ENCODE measurements around the gene CHD5. TPM values are rescaled to one million over a fixed set of nuclear protein-coding genes. Genes with fewer than 3 reads are reported as not detected.

The CHD5 gene
- total RNA-seq, 2 donors from 2014 or later = 1.1 to 3.2 TPM

DNA sequence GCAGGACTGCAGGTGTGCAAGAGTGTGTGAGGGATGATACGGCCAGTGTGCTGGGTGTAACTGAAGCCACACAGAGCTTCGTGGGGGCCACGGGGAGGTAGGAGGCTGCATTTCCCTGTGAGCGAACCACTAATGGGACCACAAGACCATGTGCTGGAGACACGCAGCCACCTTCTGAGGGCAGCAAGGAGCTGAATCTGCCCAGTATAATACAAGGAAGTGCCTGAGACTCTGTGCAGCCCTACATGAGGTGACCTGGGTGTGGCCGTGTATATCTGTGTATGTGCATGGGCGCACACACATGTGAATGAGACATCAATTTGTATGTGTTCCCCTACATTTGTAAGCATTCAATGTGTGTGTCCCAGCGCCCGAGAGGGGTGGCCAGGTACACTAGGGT, 50.8 kb downstream of the CHD5 start:
- Histone ChIP-seq H3K27ac (no peak overlapping the region), H3K4me1 (ENCODE audit: control insufficient read depth in 1 of 2, low read depth in 2 of 2) (no peaks in the 10 kb centered on the region), H3K9me3 (no peaks in the 10 kb centered on the region), H3K27me3 (replicated peaks; ENCODE audit: insufficient read depth) (no peaks in the 10 kb centered on the region), H3K36me3 (no peaks in the 10 kb centered on the region), H3K4me3 (no peak overlapping the region)
- ATAC-seq (ENCODE audit: insufficient number of reproducible peaks, low FRiP score, low read depth) = no peak
- no peak for DNase-seq (ENCODE audit: low spot score)
- TF ChIP-seq, protein P1, sequence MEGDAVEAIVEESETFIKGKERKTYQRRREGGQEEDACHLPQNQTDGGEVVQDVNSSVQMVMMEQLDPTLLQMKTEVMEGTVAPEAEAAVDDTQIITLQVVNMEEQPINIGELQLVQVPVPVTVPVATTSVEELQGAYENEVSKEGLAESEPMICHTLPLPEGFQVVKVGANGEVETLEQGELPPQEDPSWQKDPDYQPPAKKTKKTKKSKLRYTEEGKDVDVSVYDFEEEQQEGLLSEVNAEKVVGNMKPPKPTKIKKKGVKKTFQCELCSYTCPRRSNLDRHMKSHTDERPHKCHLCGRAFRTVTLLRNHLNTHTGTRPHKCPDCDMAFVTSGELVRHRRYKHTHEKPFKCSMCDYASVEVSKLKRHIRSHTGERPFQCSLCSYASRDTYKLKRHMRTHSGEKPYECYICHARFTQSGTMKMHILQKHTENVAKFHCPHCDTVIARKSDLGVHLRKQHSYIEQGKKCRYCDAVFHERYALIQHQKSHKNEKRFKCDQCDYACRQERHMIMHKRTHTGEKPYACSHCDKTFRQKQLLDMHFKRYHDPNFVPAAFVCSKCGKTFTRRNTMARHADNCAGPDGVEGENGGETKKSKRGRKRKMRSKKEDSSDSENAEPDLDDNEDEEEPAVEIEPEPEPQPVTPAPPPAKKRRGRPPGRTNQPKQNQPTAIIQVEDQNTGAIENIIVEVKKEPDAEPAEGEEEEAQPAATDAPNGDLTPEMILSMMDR (IDR thresholded peaks at IDR 0.05) = no peak

DNA sequence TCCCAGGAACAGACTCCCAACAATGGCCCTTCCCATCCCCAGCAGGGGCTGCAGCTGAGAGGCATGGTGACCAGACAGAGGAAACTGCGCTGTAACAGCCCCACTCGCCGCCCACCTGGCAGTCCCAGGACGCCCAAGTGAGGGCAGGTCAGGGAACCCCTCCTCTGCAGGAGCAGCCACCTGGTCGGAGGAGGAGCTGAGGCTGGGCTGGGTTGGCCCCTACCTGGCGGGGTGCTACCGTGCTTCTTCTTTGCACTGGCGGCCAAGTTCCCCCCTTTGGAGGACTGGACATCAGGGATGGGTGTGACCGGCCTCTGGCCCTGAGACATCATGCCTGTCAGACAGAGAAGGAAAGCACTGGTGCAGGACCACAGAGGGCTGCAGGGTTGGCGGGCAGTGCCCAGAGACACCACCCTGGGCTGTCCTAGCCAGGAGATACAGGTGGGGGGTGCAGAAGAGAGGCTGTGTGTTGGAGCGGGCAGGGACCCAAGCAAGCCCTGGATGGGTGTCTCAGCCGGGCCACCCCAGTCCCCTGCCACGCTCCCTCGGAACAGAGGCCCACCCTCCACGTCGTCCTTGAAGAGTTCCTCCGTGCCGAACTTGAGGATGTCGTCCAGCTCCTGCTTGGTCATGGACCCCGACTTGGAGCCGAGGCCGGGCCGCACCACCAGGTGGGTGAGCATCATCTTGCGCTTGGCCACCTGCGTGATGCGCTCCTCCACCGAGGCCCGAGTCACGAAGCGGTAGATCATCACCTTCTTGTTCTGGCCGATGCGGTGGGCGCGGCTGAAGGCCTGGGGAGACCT, 51.6 kb downstream of the CHD5 start:
- DNase-seq (ENCODE audit: low spot score) = no peak
- no peaks in the 10 kb centered on the region for H3K27me3 ChIP-seq (replicated peaks; ENCODE audit: insufficient read depth)
- H3K9me3 ChIP-seq = no peaks in the 10 kb centered on the region
- TF ChIP-seq, protein P1 (IDR thresholded peaks at IDR 0.05) = no peak
- no peaks in the 10 kb centered on the region for H3K4me1 ChIP-seq (ENCODE audit: control insufficient read depth in 1 of 2, low read depth in 2 of 2)
- ATAC-seq (ENCODE audit: insufficient number of reproducible peaks, low FRiP score, low read depth) = no peak
- no peak overlapping the region for H3K4me3 ChIP-seq
- H3K36me3 ChIP-seq = no peaks in the 10 kb centered on the region
- H3K27ac ChIP-seq = no peak overlapping the region

DNA sequence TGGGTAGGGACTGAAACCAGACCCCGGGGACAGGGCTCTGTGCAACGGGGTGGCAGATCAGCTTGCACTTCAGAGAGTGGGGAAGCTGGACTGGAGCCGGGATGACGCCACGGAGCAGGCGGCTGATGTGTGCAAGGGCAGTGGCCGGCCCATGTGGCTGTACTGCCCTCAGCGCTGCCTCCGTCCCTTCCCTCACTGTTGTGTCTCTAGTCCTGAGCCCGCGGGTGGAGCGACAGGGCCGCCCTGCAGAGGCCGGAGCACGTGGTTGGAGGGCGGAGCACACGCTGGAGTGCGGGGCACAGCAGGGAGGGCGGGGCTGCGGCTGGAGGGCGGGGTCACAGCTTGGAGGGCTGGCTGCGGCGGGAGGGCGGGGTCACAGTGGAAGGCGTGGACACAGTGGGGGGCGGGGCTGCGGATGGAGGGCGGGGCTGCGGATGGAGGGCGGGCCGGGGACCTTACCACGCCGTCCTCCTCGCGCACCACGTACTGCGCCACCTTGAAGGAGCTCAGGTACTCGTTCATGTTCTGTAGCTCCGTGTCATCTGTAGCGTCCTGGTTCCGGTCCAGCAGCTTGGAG, 52.4 kb downstream of the CHD5 start:
- ATAC-seq (ENCODE audit: insufficient number of reproducible peaks, low FRiP score, low read depth) (no peak), DNase-seq (ENCODE audit: low spot score) (no peak)

DNA sequence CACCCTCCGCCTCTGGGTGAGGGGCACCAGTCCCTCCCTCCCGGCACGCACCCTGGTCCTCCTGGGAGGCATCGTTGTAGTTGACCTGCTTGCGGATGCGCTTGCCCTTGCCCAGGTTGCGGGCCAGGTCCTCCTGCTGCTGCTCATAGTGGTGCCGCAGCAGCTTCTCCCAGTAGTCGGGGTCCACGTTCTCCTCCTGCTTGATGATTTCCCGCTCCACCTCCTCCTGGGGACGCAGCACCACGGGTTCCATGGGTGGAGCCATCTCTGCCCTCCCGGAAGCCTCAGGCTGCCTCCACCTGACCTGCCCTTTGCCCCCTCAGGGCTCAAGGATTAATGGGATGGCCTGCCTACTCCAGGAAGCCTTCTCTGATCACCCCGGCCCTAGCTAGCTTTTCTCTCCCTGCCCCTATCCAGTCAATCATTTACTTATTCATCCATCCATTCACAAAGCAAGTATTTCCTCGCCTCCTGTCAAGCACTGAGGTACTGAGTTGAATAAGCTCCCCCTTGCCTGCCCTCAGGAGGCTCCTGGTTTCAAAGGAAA, 53.5 kb downstream of the CHD5 start:
- Histone ChIP-seq H3K4me1 (ENCODE audit: control insufficient read depth in 1 of 2, low read depth in 2 of 2) (no peaks in the 10 kb centered on the region), H3K9me3 (no peaks in the 10 kb centered on the region), H3K27me3 (replicated peaks; ENCODE audit: insufficient read depth) (no peaks in the 10 kb centered on the region), H3K4me3 (no peak overlapping the region), H3K36me3 (no peaks in the 10 kb centered on the region), H3K27ac (no peak overlapping the region)
- TF ChIP-seq, protein P1 (IDR thresholded peaks at IDR 0.05) = no peak
- DNase-seq (ENCODE audit: low spot score) = no peak
- no peak for ATAC-seq (ENCODE audit: insufficient number of reproducible peaks, low FRiP score, low read depth)

More for the DNA sequence above, 52.4 kb downstream of the CHD5 start:
- no peaks in the 10 kb centered on the region for H3K36me3 ChIP-seq
- H3K4me3 ChIP-seq = peak overlapping the region; percentile 5
- TF ChIP-seq, protein P1 (IDR thresholded peaks at IDR 0.05) = no peak
- no peak overlapping the region for H3K27ac ChIP-seq
- no peaks in the 10 kb centered on the region for H3K9me3 ChIP-seq
- no peaks in the 10 kb centered on the region for H3K27me3 ChIP-seq (replicated peaks; ENCODE audit: insufficient read depth)
- H3K4me1 ChIP-seq (ENCODE audit: control insufficient read depth in 1 of 2, low read depth in 2 of 2) = no peaks in the 10 kb centered on the region

DNA sequence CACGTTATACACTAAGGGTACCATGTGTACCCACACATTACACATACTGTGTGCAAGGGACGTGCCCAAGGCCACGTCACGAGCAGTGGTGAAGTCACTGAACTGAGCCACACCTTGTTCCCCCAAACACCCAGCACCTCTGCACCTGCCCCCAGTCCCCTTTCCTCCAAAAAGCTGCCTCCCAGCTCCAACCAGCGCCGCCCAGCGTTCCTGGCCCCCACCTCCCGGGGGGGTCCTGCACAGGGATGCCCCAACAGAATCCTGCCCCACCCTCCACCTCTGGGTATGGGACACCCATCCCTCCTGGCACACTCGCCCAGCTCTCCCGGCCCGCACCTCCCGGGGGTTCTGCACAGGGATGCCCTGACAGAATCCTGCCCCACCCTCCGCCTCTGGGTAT, 54.1 kb downstream of the CHD5 start:
- Histone ChIP-seq H3K27me3 (replicated peaks; ENCODE audit: insufficient read depth) (no peaks in the 10 kb centered on the region), H3K4me3 (no peak overlapping the region), H3K9me3 (no peaks in the 10 kb centered on the region), H3K36me3 (no peaks in the 10 kb centered on the region), H3K27ac (no peak overlapping the region), H3K4me1 (ENCODE audit: control insufficient read depth in 1 of 2, low read depth in 2 of 2) (no peaks in the 10 kb centered on the region)
- TF ChIP-seq, protein P1 (IDR thresholded peaks at IDR 0.05) = no peak
- ATAC-seq (ENCODE audit: insufficient number of reproducible peaks, low FRiP score, low read depth) (no peak), DNase-seq (ENCODE audit: low spot score) (no peak)

Measured in thoracic aorta (tissue), 2 donors.